HFF-Myc (cell line): ENCODE results near the gene POLR2B.

ENCODE experiments used
- DNase-seq: peaks from one replicate; pipeline ENCODE4 v3.0.0-alpha.2; 2011; ENCODE audit warnings: low read depth; ENCODE audit errors: extremely low read depth
- H3K4me3 ChIP-seq: replicated peaks from 2 replicates; pipeline ENCODE4 v1.5.1; 2011; ENCODE audit warnings: low read depth, mild to moderate bottlenecking, control low read depth, low read length
- TF ChIP-seq, protein P1 (sequence below): IDR thresholded peaks from 2 replicates; pipeline ENCODE4 v1.5.1; 2012; ENCODE audit warnings: mild to moderate bottlenecking, low read depth, low read length, control low read depth; ENCODE audit errors: missing control alignments

Gene POLR2B

DNA sequence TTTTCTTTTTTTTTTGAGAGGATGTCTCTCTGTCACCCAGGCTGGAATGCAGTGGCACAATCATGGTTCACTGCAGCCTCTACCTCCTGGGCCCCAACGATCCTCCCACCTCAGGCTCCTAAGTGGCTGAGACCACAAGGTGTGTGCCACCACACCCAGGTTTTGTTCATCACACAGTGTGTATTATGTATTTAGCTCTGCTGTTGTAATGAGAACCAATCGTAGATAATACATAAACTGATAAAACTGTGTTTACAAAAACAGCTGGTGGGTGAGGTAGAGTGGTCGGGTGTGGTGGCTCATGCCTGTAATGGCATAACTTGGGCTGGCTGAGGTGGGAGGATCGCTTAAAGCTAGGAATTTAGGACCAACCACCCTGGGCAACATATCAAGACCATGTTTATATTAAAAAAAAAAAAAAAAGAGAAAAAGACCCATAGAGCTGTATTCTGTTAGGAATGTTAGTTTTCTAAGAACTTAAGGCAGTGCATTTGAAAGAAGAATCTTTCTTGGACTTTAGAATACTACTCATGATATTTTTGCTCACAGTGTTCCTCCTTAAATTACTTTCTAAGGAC lies 34.9 kb downstream of the POLR2B start:
- TF ChIP-seq, protein P1, sequence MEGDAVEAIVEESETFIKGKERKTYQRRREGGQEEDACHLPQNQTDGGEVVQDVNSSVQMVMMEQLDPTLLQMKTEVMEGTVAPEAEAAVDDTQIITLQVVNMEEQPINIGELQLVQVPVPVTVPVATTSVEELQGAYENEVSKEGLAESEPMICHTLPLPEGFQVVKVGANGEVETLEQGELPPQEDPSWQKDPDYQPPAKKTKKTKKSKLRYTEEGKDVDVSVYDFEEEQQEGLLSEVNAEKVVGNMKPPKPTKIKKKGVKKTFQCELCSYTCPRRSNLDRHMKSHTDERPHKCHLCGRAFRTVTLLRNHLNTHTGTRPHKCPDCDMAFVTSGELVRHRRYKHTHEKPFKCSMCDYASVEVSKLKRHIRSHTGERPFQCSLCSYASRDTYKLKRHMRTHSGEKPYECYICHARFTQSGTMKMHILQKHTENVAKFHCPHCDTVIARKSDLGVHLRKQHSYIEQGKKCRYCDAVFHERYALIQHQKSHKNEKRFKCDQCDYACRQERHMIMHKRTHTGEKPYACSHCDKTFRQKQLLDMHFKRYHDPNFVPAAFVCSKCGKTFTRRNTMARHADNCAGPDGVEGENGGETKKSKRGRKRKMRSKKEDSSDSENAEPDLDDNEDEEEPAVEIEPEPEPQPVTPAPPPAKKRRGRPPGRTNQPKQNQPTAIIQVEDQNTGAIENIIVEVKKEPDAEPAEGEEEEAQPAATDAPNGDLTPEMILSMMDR = no peak
- DNase-seq = no peak
- H3K4me3 ChIP-seq = no peak overlapping the region

DNA sequence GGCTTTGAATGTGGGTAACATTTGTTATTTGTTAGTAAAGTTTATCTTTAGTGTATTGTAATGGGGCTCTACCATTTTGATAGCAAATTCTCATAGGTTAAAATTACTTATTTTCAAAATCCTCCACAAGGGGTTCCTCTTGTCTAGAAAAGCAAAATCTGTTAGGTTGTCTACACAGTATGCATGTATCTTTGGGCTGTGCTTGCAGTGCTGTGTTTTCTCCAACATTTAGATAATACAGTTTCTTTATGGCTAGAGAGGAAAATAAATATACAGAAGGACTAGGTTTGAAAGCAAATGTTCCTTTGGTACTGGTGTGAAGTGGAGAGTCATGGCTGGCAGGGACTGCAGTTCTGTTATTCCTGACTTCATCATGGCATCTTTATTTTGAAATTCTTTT lies 40.3 kb downstream of the POLR2B start:
- H3K4me3 ChIP-seq = no peak overlapping the region
- TF ChIP-seq, protein P1 = no peak
- no peak for DNase-seq

DNA sequence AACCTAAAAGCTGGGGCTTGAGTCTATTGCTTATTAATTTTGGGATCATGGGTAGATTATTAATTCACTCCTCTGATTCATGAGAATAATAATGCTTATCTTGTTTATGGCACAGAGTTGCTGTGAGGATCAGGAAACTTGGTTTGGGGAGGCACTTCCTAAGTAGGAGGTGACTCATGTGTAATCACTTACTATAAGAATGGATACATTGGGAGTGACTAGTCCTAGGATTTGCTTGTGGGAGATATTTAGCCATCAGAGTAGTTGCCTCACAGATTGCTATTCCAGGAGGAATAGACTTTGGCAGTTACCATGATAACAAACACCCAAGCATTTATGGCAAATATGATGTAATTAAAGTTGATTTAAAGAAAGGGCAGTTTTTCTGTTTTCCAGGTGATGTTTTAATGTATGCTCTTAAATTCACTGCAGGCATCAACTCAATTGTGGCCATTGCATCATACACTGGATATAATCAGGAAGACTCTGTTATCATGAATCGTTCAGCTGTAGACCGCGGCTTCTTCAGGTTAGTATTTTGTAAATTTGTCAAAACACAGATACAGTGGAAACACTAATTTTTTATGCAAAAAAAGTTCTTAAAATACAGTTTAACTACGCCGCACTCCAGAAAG lies 41.9 kb downstream of the POLR2B start:
- no peak for DNase-seq
- no peak overlapping the region for H3K4me3 ChIP-seq
- TF ChIP-seq, protein P1 = no peak

DNA sequence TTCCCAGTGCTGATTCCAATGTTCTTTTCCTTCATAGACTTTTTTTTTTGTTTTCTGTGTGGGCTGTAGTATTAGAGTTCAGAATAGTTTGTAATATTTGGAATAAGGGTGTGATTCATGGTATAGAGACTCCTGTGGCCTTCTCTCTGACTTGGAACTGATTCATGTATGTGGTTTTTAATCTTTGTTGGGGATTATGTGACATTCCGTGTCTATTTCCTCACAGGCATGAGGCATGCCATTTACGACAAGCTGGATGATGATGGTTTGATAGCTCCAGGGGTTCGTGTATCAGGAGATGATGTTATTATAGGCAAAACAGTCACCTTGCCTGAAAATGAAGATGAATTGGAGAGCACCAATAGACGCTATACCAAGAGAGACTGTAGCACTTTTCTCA lies 44.4 kb downstream of the POLR2B start:
- H3K4me3 ChIP-seq = no peak overlapping the region
- TF ChIP-seq, protein P1 = no peak
- DNase-seq = no peak

DNA sequence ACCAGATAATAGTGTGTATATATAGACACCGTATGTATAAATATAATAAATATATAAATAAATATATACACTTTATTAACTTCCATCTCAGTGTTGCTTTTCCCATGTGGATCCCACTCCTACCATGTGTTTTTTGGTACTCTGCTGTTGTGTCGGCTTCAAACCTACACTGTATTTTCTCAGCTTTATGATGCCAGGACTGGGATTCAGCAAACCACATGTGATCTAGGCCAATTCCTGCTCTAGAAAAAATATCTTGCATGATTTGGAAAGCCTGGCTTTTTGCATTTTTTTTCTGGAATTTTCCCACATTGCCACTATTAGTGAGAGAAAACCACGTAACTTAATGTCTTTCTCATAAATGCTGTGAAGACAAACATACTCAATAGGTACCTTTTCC lies 55.8 kb downstream of the POLR2B start:
- no peak for DNase-seq
- TF ChIP-seq, protein P1 = no peak

DNA sequence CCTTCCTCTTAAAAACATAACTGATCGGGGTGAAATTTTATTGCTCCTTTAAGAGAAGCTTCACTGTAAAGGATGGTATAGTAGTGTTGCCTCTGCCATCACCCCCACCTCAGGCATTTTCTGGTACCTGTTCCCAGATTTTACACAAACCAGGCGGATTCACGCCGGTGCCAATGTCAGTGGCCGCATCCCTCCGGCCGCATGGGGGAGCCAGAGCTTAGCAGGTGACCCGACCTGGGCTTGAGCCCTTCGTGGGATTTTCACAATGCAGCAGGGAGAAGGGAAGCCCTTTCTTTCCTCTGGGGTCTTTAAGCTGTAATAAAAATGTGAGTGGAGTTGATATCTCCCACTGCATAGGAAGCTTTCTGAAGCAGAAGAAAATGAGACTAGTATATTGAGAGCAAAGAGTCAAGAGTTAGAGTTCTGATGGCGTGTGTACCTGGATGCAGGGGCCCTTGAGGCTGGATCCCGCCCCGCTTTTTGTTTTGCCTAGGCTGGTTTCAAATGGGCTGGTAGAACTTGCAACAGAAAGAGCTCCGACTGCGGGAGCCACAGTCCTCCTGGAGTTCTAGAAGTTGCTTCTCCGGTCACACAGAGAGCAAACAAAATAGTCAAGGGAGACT lies 59.4 kb downstream of the POLR2B start:
- no peak for DNase-seq
- TF ChIP-seq, protein P1 = peak; percentile 97
- no peak overlapping the region for H3K4me3 ChIP-seq

More for the DNA sequence above, 55.8 kb downstream of the POLR2B start:
- H3K4me3 ChIP-seq = no peak overlapping the region
